Common myeloid progenitor, CD34-positive (primary cell): ENCODE measurements around the gene SUN5.

Experiments
- CTCF ChIA-PET: fragments of 350-600 bp; sonication (Branson Sonifier 250); formaldehyde crosslinking; loops from one replicate; lab custom pipeline; 2021; ENCODE audit warnings: antibody characterized with exemption; lab: Charles Lee
- POLR2A ChIA-PET: fragments of 350-600 bp; sonication (Branson Sonifier 250); formaldehyde crosslinking; loops from one replicate; lab custom pipeline; 2021; ENCODE audit warnings: antibody characterized with exemption; lab: Charles Lee
- DNase-seq, 3 donors: peaks; one replicate each; pipeline versions ENCODE4 v3.0.0 to v3.0.0-alpha.2; 2013
- H3K27ac ChIP-seq, 2 experiments: 1 replicate in 1 of 2; 2 replicates in 1 of 2; pipeline ENCODE4 v1.7.0; 2013; ENCODE audit warnings: inconsistent platforms in 2 of 2, low read length in 2 of 2, mild to moderate bottlenecking in 2 of 2, low read depth in 1 of 2, moderate library complexity in 1 of 2; ENCODE audit not compliant: severe bottlenecking in 2 of 2, insufficient read depth in 1 of 2, poor library complexity in 1 of 2
- H3K27me3 ChIP-seq, 5 experiments: replicated peaks in 2 of 5; 1 replicate in 3 of 5; 2 replicates in 2 of 5; pipeline versions ENCODE4 v1.6.1 to v1.7.0; 2013; ENCODE audit warnings: low read length in 4 of 5, mild to moderate bottlenecking in 2 of 5, moderate library complexity in 2 of 5, inconsistent platforms in 1 of 5; ENCODE audit not compliant: insufficient read depth in 5 of 5, control insufficient read depth in 4 of 5
- H3K36me3 ChIP-seq, 4 experiments: 1 replicate in 2 of 4; 2 replicates in 2 of 4; pipeline versions ENCODE4 v1.6.1 to v1.7.0; 2013; ENCODE audit warnings: low read length in 3 of 4, control low read depth in 1 of 4, mild to moderate bottlenecking in 1 of 4; ENCODE audit not compliant: control insufficient read depth in 4 of 4, insufficient read depth in 4 of 4
- H3K4me1 ChIP-seq, 4 experiments: 1 replicate in 3 of 4; 2 replicates in 1 of 4; pipeline versions ENCODE4 v1.6.1 to v1.7.1; 2013; ENCODE audit warnings: low read length in 3 of 4, mild to moderate bottlenecking in 3 of 4, control low read depth in 1 of 4, inconsistent platforms in 1 of 4, moderate library complexity in 1 of 4; ENCODE audit not compliant: control insufficient read depth in 4 of 4, insufficient read depth in 4 of 4; ENCODE audit errors: control extremely low read depth in 1 of 4
- H3K4me3 ChIP-seq, 7 experiments: 1 replicate in 4 of 7; 2 replicates in 3 of 7; pipeline versions ENCODE4 v1.5.1 to v1.7.0; 2013; ENCODE audit warnings: mild to moderate bottlenecking in 7 of 7, low read length in 6 of 7, moderate library complexity in 6 of 7, inconsistent platforms in 2 of 7, low read depth in 2 of 7, control low read depth in 1 of 7; ENCODE audit not compliant: insufficient read depth in 4 of 7, control insufficient read depth in 1 of 7; ENCODE audit errors: extremely low read depth in 1 of 7
- H3K9me3 ChIP-seq, 5 experiments: 1 replicate in 4 of 5; 2 replicates in 1 of 5; pipeline versions ENCODE4 v1.6.1 to v1.7.1; 2013; ENCODE audit warnings: low read length in 4 of 5, mild to moderate bottlenecking in 2 of 5, inconsistent platforms in 1 of 5, low read depth in 1 of 5, moderate library complexity in 1 of 5; ENCODE audit not compliant: control insufficient read depth in 4 of 5, insufficient read depth in 2 of 5; ENCODE audit errors: control extremely low read depth in 1 of 5
- WGBS: methylation state at CpG from one replicate; pipeline ENCODE4 v1.1.5; 2013; ENCODE audit not compliant: insufficient coverage; 5-methylcytosine and 5-hydroxymethylcytosine counted together

The SUN5 gene

GRCh38 chr20:32970115-32970972 lies 33.9 kb downstream of the SUN5 start:
- WGBS: 96% methylated on average over 11 of the region's 15 CpGs
- H3K36me3 ChIP-seq: no peaks in the 10 kb centered on the region
- CTCF ChIA-PET: interaction anchor here (0.9 kb wide), 1 partner anchor 30 kb away, joined by 3 read pairs; no protein-coding TSS in a partner anchor
- no peaks in the 10 kb centered on the region for H3K27me3 ChIP-seq
- H3K9me3 ChIP-seq: no peaks in the 10 kb centered on the region
- DNase-seq: no peak
- peaks cover 9 to 87% (median 45%) of the 10 kb centered on the region in 4 experiments for H3K4me1 ChIP-seq
- H3K4me3 ChIP-seq: peak overlapping the region in 1 of 7 experiments; percentile 20
- peak overlapping the region; percentile 75 to 83 for H3K27ac ChIP-seq
- POLR2A ChIA-PET: no interaction called here

GRCh38 chr20:32969356-32970114 lies 34.7 kb downstream of the SUN5 start:
- WGBS: 93% methylated on average over 12 of the region's 13 CpGs
- DNase-seq: no peak
- Histone ChIP-seq H3K4me1 (peaks cover 9 to 88% (median 45%) of the 10 kb centered on the region in 4 experiments), H3K27me3 (no peaks in the 10 kb centered on the region), H3K27ac (no peak overlapping the region), H3K36me3 (no peaks in the 10 kb centered on the region), H3K9me3 (no peaks in the 10 kb centered on the region), H3K4me3 (no peak overlapping the region)
- ChIA-PET POLR2A (no interaction called here), CTCF (no interaction called here)

DNA sequence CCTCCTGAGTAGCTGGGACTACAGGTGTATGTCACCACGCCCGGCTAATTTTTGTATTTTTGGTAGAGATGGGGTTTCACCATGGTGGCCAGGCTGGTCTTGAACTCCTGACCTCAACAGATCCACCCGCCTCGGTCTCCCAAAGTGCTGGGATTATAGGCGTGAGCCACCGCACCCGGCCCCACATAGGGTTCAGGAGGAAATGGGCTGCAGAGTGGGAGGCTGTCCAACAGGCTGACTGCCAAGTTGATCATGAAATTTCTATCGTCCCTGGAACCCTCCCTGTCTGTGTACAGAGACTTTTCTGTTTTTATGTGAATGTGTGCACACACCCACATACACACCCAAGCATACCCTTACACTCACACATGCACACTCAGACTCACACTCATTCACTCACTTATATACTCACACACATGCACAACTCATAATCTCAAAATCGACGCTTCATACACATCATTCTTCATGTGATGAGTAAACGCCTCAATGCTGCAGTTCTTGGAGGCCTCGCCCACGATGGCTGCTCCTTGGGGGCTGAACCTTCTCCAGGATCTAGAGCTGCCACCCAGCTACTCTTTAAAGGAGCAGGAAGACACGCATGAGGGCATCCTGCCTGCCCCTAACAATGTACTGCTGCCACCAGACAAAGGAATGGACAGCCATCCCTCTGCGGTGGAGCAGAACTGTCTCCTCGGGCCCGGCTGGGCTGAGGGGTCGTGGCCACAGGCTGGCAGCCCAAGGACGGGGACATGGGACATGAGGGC lies 35.6 kb downstream of the SUN5 start:
- Histone ChIP-seq H3K4me1 (peaks cover 9 to 79% (median 45%) of the 10 kb centered on the region in 4 experiments), H3K27ac (no peak overlapping the region), H3K36me3 (no peaks in the 10 kb centered on the region), H3K27me3 (no peaks in the 10 kb centered on the region), H3K9me3 (no peaks in the 10 kb centered on the region), H3K4me3 (no peak overlapping the region)
- ChIA-PET CTCF (no interaction called here), POLR2A (no interaction called here)
- no peak for DNase-seq
- 83% methylated on average over 11 of the region's 19 CpGs for WGBS

GRCh38 chr20:32967961-32968457 lies 36.2 kb downstream of the SUN5 start:
- Histone ChIP-seq H3K36me3 (no peaks in the 10 kb centered on the region), H3K9me3 (no peaks in the 10 kb centered on the region), H3K27ac (no peak overlapping the region), H3K4me3 (no peak overlapping the region), H3K4me1 (peaks cover 9 to 73% (median 45%) of the 10 kb centered on the region in 4 experiments), H3K27me3 (no peaks in the 10 kb centered on the region)
- WGBS: 99% methylated on average over 9 of the region's 16 CpGs
- DNase-seq: peak in 2 of 3 donors; percentile 28 to 45
- ChIA-PET POLR2A (no interaction called here), CTCF (no interaction called here)

DNA sequence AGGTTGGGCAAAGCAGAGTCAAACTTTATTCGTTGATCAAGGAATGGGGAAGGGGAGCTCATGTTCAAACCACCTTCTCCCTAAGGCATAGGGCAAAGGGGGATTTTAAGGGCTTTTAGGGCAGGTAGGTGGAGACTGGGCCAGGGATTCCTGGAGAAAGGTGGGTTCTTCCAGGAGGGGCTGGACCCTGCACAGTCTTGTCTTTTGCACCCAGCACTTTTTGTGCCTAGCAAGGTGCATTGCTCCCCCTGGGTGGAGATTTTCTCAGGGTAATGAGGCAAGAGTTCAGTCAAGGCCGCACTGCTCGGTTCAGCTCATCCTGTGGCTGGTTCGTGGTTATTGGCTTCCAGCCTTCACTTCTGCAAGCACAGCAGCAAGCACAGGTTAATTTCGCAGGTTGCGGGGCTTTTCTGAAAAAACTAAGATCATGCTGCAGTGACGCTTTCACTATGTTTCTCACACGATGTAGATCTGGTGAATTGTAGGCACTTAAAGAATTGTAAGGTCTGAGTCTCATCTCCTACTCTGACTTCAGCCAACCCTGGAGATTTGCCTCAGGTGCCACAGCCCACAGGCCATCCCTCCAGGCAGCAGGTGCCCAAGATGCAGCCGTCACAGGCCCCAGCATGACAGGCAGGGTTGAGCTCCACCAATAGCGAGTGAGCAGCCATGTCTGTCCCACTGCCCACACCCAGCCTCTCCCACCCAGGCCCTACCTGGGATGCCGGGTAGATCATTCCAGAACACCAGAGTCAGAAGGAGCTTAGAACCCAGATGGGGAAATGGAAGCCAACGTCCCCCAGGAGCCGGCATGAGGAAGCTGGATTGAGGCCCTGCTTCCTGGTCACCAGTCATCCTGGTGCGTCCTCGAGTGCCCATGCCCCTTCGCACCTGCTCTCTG lies 37.1 kb downstream of the SUN5 start:
- no peaks in the 10 kb centered on the region for H3K36me3 ChIP-seq
- no peak overlapping the region for H3K4me3 ChIP-seq
- POLR2A ChIA-PET: no interaction called here
- no peak overlapping the region for H3K27ac ChIP-seq
- peaks cover 9 to 65% (median 36%) of the 10 kb centered on the region in 4 experiments for H3K4me1 ChIP-seq
- peak; percentile 15 to 74 (median 71) for DNase-seq
- no peaks in the 10 kb centered on the region for H3K27me3 ChIP-seq
- CTCF ChIA-PET: interaction anchor here (1.0 kb wide), 1 partner anchor 65 kb away, joined by 4 read pairs; no protein-coding TSS in a partner anchor
- 51% methylated on average over 16 of the region's 16 CpGs for WGBS
- H3K9me3 ChIP-seq: no peaks in the 10 kb centered on the region

GRCh38 chr20:32966382-32966781 lies 37.9 kb downstream of the SUN5 start:
- no peak overlapping the region for H3K27ac ChIP-seq
- WGBS: 98% methylated on average over 4 of the region's 4 CpGs
- H3K36me3 ChIP-seq: no peaks in the 10 kb centered on the region
- CTCF ChIA-PET: interaction anchor here (1.0 kb wide), 1 partner anchor 65 kb away, joined by 4 read pairs; no protein-coding TSS in a partner anchor
- peaks cover 5 to 58% (median 28%) of the 10 kb centered on the region in 4 experiments for H3K4me1 ChIP-seq
- H3K4me3 ChIP-seq: no peak overlapping the region
- no peak for DNase-seq
- no peaks in the 10 kb centered on the region for H3K9me3 ChIP-seq
- no peaks in the 10 kb centered on the region for H3K27me3 ChIP-seq
- POLR2A ChIA-PET: no interaction called here
